GDM1 (cell line): Measurements from ENCODE around the gene RPL12.

ENCODE experiments used
- DNase-seq: peaks from one replicate; lab custom pipeline; 2025; lab: John Stamatoyannopoulos, UW

RPL12 gene

GRCh38 chr9:127403507-127404192, 47.6 kb downstream of the RPL12 start:
- DNase-seq, result no peak

- no peak for DNase-seq
Measured at GRCh38 chr9:127402401-127403090, 48.7 kb downstream of the RPL12 start.

GRCh38 chr9:127399736-127400269, 51.4 kb downstream of the RPL12 start:
- no peak for DNase-seq

- no peak for DNase-seq
Measured at GRCh38 chr9:127398715-127399400, 52.3 kb downstream of the RPL12 start.

GRCh38 chr9:127398275-127398647, 52.9 kb downstream of the RPL12 start:
- DNase-seq, result no peak
